CD14-positive monocyte (primary cell): Measurements from ENCODE around the gene RPL12. TPM values are rescaled to one million over a fixed set of nuclear protein-coding genes. Genes with fewer than 3 reads are reported as not detected.

Experiments used
- DNase-seq, 3 donors: peaks; one replicate each; pipeline ENCODE4 v3.0.0-alpha.2; 2011 to 2022
- H2AFZ ChIP-seq: 2 replicates; pipeline ENCODE4 v1.6.0; 2012; ENCODE audit warnings: mild to moderate bottlenecking, low read depth, low read length, inconsistent platforms; ENCODE audit not compliant: insufficient read depth, poor library complexity, severe bottlenecking
- H3K27ac ChIP-seq, 2 donors: 1 replicate in 1 of 2; 2 replicates in 1 of 2; pipeline ENCODE4 v1.5.1; 2012 to 2013; ENCODE audit warnings: low read length in 2 of 2, control low read depth in 1 of 2, inconsistent platforms in 1 of 2, low read depth in 1 of 2, mild to moderate bottlenecking in 1 of 2
- H3K27me3 ChIP-seq, 2 donors: one replicate each; pipeline versions ENCODE4 v1.6.0 to v1.6.1; 2011 to 2013; ENCODE audit warnings: low read length in 2 of 2; ENCODE audit not compliant: control insufficient read depth in 2 of 2, insufficient read depth in 2 of 2
- H3K36me3 ChIP-seq, 2 donors: replicated peaks in 1 of 2; 1 replicate in 1 of 2; 2 replicates in 1 of 2; pipeline versions ENCODE4 v1.5.1 to v1.6.1; 2012 to 2013; ENCODE audit warnings: low read length in 2 of 2, control low read depth in 1 of 2, inconsistent platforms in 1 of 2, mild to moderate bottlenecking in 1 of 2; ENCODE audit not compliant: insufficient read depth in 2 of 2, control insufficient read depth in 1 of 2
- H3K4me1 ChIP-seq, 2 donors: 1 replicate in 1 of 2; 2 replicates in 1 of 2; pipeline versions ENCODE4 v1.5.1 to v1.6.1; 2012 to 2013; ENCODE audit warnings: low read length in 2 of 2, control low read depth in 1 of 2, inconsistent platforms in 1 of 2, mild to moderate bottlenecking in 1 of 2, moderate library complexity in 1 of 2; ENCODE audit not compliant: insufficient read depth in 2 of 2, control insufficient read depth in 1 of 2
- H3K4me2 ChIP-seq: replicated peaks from 2 replicates; pipeline ENCODE3; 2012; ENCODE audit warnings: low read length, moderate library complexity, mild to moderate bottlenecking; ENCODE audit not compliant: poor library complexity, severe bottlenecking; ENCODE audit errors: extremely low read depth
- H3K4me3 ChIP-seq, 3 experiments: fragments of 200-600 bp in 1 of 3; sonication (generic) in 1 of 3; replicated peaks in 1 of 3; 1 replicate in 2 of 3; 2 replicates in 1 of 3; pipeline ENCODE4 v1.5.1; 2011 to 2013; ENCODE audit warnings: low read length in 3 of 3, mild to moderate bottlenecking in 3 of 3, control low read depth in 2 of 3, low read depth in 2 of 3, inconsistent platforms in 1 of 3, moderate library complexity in 1 of 3
- H3K79me2 ChIP-seq: 2 replicates; pipeline ENCODE4 v1.6.0; 2012; ENCODE audit warnings: mild to moderate bottlenecking, control low read depth, inconsistent platforms, low read length, moderate library complexity; ENCODE audit not compliant: insufficient read depth
- H3K9ac ChIP-seq: 2 replicates; pipeline ENCODE4 v1.6.0; 2017; ENCODE audit warnings: low read length, mild to moderate bottlenecking; ENCODE audit not compliant: insufficient read depth, poor library complexity, severe bottlenecking
- H3K9me3 ChIP-seq, 2 donors: replicated peaks in 1 of 2; 1 replicate in 1 of 2; 2 replicates in 1 of 2; pipeline versions ENCODE4 v1.5.1 to v1.6.1; 2012 to 2013; ENCODE audit warnings: low read length in 2 of 2, control low read depth in 1 of 2; ENCODE audit not compliant: control insufficient read depth in 1 of 2, insufficient read depth in 1 of 2
- H4K20me1 ChIP-seq: 2 replicates; pipeline ENCODE4 v1.6.0; 2012; ENCODE audit warnings: mild to moderate bottlenecking, low read length, control low read depth, moderate library complexity; ENCODE audit not compliant: insufficient read depth
- H3K27ac Mint-ChIP-seq, 7 donors: one replicate each; pipeline ENCODE4 v1.8.0; 2020; ENCODE audit warnings: mild to moderate bottlenecking in 7 of 7, mixed read lengths in 7 of 7, moderate library complexity in 6 of 7, inconsistent platforms in 2 of 7
- H3K27me3 Mint-ChIP-seq, 3 donors: one replicate each; pipeline ENCODE4 v1.8.0; 2021 to 2022; ENCODE audit warnings: low read depth in 3 of 3, mild to moderate bottlenecking in 3 of 3, mixed read lengths in 3 of 3, moderate library complexity in 3 of 3, inconsistent platforms in 1 of 3
- H3K36me3 Mint-ChIP-seq, 2 donors: one replicate each; pipeline ENCODE4 v1.8.0; 2020; ENCODE audit warnings: mixed read lengths in 2 of 2, inconsistent platforms in 1 of 2, mild to moderate bottlenecking in 1 of 2
- H3K4me1 Mint-ChIP-seq: one replicate; pipeline ENCODE4 v1.8.0; 2020; ENCODE audit warnings: mild to moderate bottlenecking, mixed read lengths
- H3K4me3 Mint-ChIP-seq, 2 donors: one replicate each; pipeline ENCODE4 v1.8.0; 2020; ENCODE audit warnings: mild to moderate bottlenecking in 2 of 2, mixed read lengths in 2 of 2, moderate library complexity in 1 of 2
- H3K9me3 Mint-ChIP-seq, 7 donors: one replicate each; pipeline ENCODE4 v1.8.0; 2020 to 2022; ENCODE audit warnings: mixed read lengths in 7 of 7, mild to moderate bottlenecking in 6 of 7, moderate library complexity in 6 of 7, inconsistent platforms in 2 of 7
- CTCF ChIP-seq: fragments of 200-600 bp; IDR thresholded peaks from one replicate; pipeline ENCODE4 v1.8.0; 2022; ENCODE audit warnings: antibody characterized with exemption, mild to moderate bottlenecking
- WGBS: methylation state at CpG from one replicate; pipeline ENCODE4 v1.1.5; 2013; ENCODE audit warnings: missing lambda C conversion rate; ENCODE audit not compliant: insufficient coverage; 5-methylcytosine and 5-hydroxymethylcytosine counted together
- intact Hi-C, 2 donors: fragments of 100-400 bp; cut with micrococcal nuclease; formaldehyde crosslinking; loops; one replicate each; pipeline versions ENCODE4 v1.15.0 to v1.15.1; 2023
- polyA plus RNA-seq, 3 donors: library from polyadenylated mRNA; depleted of rRNA in 1 of 3; unstranded in 2 of 3; stranded (reverse) in 1 of 3; fragments of 300-500 nt in 2 of 3; fragments of >200 nt in 1 of 3; fragmentation: Illumina TruSeq in 2 of 3; gene quantifications; 1 replicate in 2 of 3; 2 replicates in 1 of 3; pipeline ENCODE4 v1.2.3, GENCODE V29; 2012 to 2021

The RPL12 gene
- polyA plus RNA-seq, 3 donors, result 417 to 1,509 (median 490) TPM

- H3K36me3 Mint-ChIP-seq, result peaks cover 0 to 5% of the 10 kb centered on the region in 2 donors
- intact Hi-C loops, result no loop called here
Measured at GRCh38 chr9:127418037-127418471, 33.2 kb downstream of the RPL12 start.

GRCh38 chr9:127417131-127418036, 33.8 kb downstream of the RPL12 start:
- Histone ChIP-seq H3K27me3 (no peaks in the 10 kb centered on the region), H3K9ac (no peak overlapping the region), H2AFZ (no peak overlapping the region), H3K27ac (no peak overlapping the region), H3K36me3 (no peaks in the 10 kb centered on the region), H4K20me1 (no peaks in the 10 kb centered on the region), H3K79me2 (peaks cover 4% of the 10 kb centered on the region), H3K4me2 (no peak overlapping the region), H3K9me3 (no peaks in the 10 kb centered on the region), H3K4me1 (peaks cover 4 to 10% of the 10 kb centered on the region in 2 donors), H3K4me3 (no peak overlapping the region)
- H3K36me3 Mint-ChIP-seq, result peaks cover 0 to 5% of the 10 kb centered on the region in 2 donors
- peak overlapping the region in 1 of 7 donors; percentile 43 for H3K27ac Mint-ChIP-seq
- WGBS, result 100% methylated on average over 7 of the region's 15 CpGs
- DNase-seq, result no peak
- no peak for TF ChIP-seq CTCF
- intact Hi-C loops, result no loop called here
- H3K27me3 Mint-ChIP-seq, result peaks cover 10 to 17% (median 13%) of the 10 kb centered on the region in 3 donors
- H3K4me1 Mint-ChIP-seq, result peaks cover 11% of the 10 kb centered on the region
- H3K9me3 Mint-ChIP-seq, result no peaks in the 10 kb centered on the region
- H3K4me3 Mint-ChIP-seq, result no peak overlapping the region

More at GRCh38 chr9:127418037-127418471, 33.2 kb downstream of the RPL12 start:
- no peaks in the 10 kb centered on the region for H3K9me3 ChIP-seq
- Mint-ChIP-seq H3K27ac (no peak overlapping the region), H3K4me1 (peaks cover 16% of the 10 kb centered on the region), H3K9me3 (no peaks in the 10 kb centered on the region), H3K27me3 (peaks cover 11 to 17% (median 13%) of the 10 kb centered on the region in 3 donors), H3K4me3 (no peak overlapping the region)
- H3K79me2 ChIP-seq, result peaks cover 10% of the 10 kb centered on the region
- WGBS, result 65% methylated on average over 8 of the region's 12 CpGs
- H3K27ac ChIP-seq, result no peak overlapping the region
- H4K20me1 ChIP-seq, result no peaks in the 10 kb centered on the region
- TF ChIP-seq CTCF, result no peak
- no peak overlapping the region for H3K4me3 ChIP-seq
- no peaks in the 10 kb centered on the region for H3K36me3 ChIP-seq
- H3K4me2 ChIP-seq, result no peak overlapping the region
- peaks cover 10 to 14% of the 10 kb centered on the region in 2 donors for H3K4me1 ChIP-seq
- no peak overlapping the region for H3K9ac ChIP-seq
- no peaks in the 10 kb centered on the region for H3K27me3 ChIP-seq
- no peak overlapping the region for H2AFZ ChIP-seq
- peak in 1 of 3 donors; percentile 26 for DNase-seq
